NAMALWA (cell line): ENCODE data around the gene TRIP12.
A peak's percentile ranks its signal among the peaks of the same experiment; 100 is the strongest.
"Not testable (repeated sequence)": the region's sequence is repeated elsewhere in the genome, so short reads cannot be mapped to it uniquely, and the experiment has no call there.

Experiments
- DNase-seq: peaks from one replicate; pipeline ENCODE4 v3.0.0-alpha.2; 2015; ENCODE audit warnings: low spot score

Gene TRIP12

DNA sequence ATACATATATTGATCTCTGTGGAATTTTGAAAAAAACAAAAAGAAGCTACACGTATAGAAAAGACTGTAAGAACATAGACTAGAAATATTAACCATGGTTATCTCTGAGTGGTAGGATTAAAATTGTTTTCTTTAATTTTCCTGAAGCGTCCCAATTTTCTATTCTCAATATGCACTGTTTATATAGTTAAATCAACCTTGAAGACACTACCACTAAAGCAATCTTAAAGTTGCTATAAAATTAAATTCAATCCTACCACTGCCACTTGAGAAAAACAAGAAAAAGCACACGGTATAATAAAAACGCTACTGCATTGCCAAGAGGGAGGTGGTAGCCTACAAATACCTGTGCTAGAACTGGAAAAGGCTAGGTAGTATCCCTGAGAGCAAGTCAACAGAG lies 47.2 kb downstream of the TRIP12 start:
- DNase-seq: no peak

GRCh38 chr2:229873123-229873581 lies 48.7 kb downstream of the TRIP12 start:
- DNase-seq: no peak

- no peak for DNase-seq
Measured at GRCh38 chr2:229870903-229871656, 50.7 kb downstream of the TRIP12 start.

GRCh38 chr2:229869226-229869625 lies 52.6 kb downstream of the TRIP12 start:
- no peak for DNase-seq

- DNase-seq: no peak
Measured at GRCh38 chr2:229868794-229869193, 53.0 kb downstream of the TRIP12 start.

GRCh38 chr2:229865033-229865432 lies 56.8 kb downstream of the TRIP12 start:
- DNase-seq: no peak

- no peak for DNase-seq
Measured at GRCh38 chr2:229861431-229861830, 60.4 kb downstream of the TRIP12 start.

DNA sequence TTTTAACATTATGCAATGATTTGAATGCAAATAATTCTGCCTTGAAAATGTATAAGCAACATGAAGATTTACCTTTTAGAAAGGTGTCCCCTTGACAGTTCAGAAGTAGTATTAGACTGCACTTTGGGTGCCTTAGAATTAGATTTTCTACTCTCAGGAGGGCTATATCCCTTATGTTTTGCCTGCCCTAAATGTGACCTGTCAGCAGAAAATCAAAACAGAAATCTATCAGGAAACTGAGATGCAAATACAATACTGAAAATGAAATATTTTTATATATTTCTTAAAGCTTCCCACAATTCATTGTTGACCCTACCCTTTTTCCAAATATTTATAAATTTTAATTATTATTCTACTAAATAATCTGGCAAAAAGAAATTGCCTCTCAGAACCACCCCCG lies 61.5 kb downstream of the TRIP12 start:
- no peak for DNase-seq

- no peak for DNase-seq
Measured at GRCh38 chr2:229858351-229858750, 63.5 kb downstream of the TRIP12 start.

DNA sequence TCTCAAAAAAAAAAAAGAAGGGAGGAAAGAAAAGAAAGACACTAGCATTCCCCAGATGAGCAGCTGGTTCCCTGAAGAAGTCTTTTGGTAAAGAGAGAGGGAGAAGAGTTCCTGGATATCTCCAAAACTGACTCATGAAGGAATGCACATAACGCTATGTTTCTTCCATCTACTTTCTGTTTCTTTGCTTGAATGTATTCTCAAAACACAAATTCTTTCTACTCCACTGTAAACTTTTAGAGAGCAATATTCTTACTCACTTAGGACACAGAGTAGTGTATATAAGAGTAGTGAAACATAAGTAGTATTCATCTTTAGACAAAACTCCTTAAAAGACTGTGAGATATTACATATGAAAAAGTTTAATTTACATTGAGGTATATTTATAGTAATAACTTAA lies 64.2 kb downstream of the TRIP12 start:
- no peak for DNase-seq

GRCh38 chr2:229856413-229856812 lies 65.4 kb downstream of the TRIP12 start:
- DNase-seq: peak; percentile 50

- DNase-seq: no peak
Measured at GRCh38 chr2:229855116-229855515, 66.7 kb downstream of the TRIP12 start.

- DNase-seq: no peak
Measured at GRCh38 chr2:229852565-229852964, 69.2 kb downstream of the TRIP12 start.

GRCh38 chr2:229851870-229852269 lies 69.9 kb downstream of the TRIP12 start:
- no peak for DNase-seq

- DNase-seq: not testable (repeated sequence)
Measured at GRCh38 chr2:229850355-229851275, 71.2 kb downstream of the TRIP12 start.

DNA sequence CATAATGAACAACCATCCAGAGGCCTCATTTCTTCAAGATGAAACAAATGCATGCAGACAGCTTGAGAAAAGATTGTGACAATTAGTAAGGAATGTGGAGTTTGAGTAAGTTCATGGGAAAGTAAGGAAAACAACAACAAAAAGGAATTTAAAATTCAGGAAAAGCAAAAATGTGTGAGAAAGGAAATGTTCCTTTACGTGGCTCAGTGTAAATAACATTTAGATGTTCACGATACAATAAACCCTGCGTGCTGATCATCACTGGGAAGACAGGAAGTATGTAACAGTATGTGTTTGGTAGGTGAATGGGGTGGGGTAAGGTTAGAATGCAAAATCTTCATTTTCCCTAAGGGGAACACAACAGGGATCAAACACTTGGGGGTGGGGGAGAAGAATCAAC lies 72.7 kb downstream of the TRIP12 start:
- no peak for DNase-seq

DNA sequence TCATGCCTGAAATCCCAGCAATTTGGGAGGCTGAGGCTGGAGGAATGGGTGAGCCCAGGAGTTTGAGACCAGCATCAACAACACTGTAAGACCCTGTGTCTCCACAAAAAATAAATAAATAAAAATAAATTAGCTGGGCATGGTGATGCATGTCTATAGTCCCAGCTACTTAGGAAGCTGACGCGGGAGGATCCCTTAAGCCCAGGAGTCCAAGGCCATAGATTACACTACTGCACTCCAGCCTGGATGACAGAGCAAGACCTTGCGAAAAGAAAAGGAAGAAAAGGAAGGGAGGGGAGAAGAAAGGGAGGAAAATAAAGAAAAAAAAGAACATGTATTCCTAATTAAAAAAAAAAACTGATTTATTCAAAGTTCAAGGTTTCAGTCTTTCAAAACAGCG lies 78.2 kb downstream of the TRIP12 start:
- no peak for DNase-seq

DNA sequence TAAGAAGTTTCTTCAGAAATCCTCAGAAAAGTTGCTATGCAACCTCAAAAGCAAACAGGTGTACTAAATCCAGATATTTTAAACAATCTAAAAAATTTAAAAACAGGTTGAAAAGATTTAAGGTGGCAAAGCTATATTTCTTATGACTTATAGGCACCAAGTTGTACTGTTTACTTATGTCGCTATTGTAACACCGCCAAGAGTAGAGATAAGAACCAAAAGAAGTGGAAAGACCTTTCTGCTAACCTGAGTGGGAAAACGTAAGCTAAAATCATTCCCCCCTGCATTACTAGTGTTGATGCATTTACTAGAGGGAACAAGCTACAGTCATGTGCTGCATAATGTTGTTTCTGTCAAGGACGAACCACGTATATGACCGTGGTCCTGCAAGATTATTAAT lies 83.1 kb downstream of the TRIP12 start:
- DNase-seq: no peak

DNA sequence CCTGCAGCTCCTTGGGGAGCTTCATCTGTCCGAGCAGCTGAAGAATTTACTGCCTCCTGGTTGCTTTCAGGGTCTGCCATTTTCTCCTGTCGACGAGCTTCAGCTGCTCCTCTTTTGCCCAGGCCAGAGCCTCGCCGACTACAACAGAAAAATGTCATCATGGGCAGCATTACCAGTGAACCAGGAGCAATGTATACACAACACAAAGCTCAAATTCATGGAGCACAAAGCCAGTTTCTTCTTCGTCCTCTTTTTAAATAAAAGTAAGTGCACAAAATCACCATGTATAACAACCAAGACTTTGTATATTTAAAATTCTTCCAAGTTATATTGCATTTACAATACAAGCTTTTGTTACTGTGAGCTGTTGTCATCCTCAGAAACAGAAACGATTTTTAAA lies 85.0 kb downstream of the TRIP12 start:
- DNase-seq: no peak

- DNase-seq: no peak
Measured at GRCh38 chr2:229835596-229836283, 86.1 kb downstream of the TRIP12 start.

DNA sequence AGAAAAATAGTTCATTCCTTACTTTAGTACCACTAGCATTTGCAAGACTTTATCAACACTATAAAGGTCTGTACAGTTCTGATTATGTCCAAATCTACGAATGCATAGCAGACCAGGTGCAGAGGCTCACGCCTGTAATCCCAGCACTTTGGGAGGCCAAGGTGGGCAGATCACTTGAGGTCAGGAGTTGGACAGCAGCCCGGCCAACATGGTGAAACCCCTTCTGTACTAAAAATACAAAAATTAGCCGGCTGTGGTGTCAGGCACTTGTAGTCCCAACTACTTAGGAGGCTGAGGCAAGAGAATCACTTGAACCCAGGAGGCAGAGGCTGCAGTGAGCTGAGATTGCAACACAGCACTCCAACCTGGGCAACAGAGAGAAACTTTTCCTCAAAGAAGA lies 87.4 kb downstream of the TRIP12 start:
- not testable (repeated sequence) for DNase-seq

DNA sequence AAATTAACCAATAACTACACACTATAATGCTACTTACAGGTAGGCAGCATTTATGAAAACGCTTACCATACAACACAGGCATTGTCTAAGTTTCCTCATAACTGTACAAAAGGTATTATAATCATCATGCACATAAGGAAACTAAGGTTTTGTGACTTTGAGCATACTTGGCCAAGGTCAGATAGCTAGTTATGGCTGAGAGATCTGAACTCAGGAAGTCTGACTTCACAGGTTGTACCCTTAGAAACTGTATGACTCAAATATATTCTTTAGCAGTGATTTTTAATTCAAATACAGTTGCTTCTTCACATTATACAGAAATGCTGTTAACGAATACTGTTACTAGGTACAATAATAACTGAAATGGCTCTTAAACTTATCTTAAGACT lies 89.3 kb downstream of the TRIP12 start:
- DNase-seq: no peak
